H1 (cell line): ENCODE data around the gene EPB41L4A. TPM values are rescaled to one million over a fixed set of nuclear protein-coding genes. Genes with fewer than 3 reads are reported as not detected.

ENCODE experiments used
- TAF1 ChIP-seq: IDR thresholded peaks from 2 replicates; pipeline ENCODE4 v1.6.1; 2011; ENCODE audit warnings: mild to moderate bottlenecking, low read depth, low read length
- polyA plus RNA-seq, 7 experiments: library from polyadenylated mRNA; depleted of rRNA in 3 of 7; stranded (reverse) in 5 of 7; unstranded in 2 of 7; fragments of >200 nt in 5 of 7; fragments of 200-250 nt in 2 of 7; gene quantifications; 1 replicate in 5 of 7; 2 replicates in 1 of 7; 4 replicates in 1 of 7; pipeline versions ENCODE4 v1.2.1 to v1.2.3, GENCODE V29; 2011 to 2013; ENCODE audit warnings: missing spikeins in 2 of 7, mixed read lengths in 2 of 7
- total RNA-seq: library from RNA; stranded (reverse); fragmentation: NEBNext Ultra II Directional; extraction: Animal tissue kit (Norgen Biotek cat#: 25700); gene quantifications from 2 replicates; pipeline ENCODE4 v1.2.1, GENCODE V29; 2021
- TF ChIP-seq, protein P1 (sequence below): fragments of 300-600 bp; sonication (generic); IDR thresholded peaks from 2 replicates; pipeline ENCODE4 v1.7.1; 2012; ENCODE audit warnings: low read length, moderate library complexity, mild to moderate bottlenecking, inconsistent platforms; ENCODE audit not compliant: insufficient replicate concordance

Gene EPB41L4A
- total and polyA plus RNA-seq, 2 of the 8 experiments (the other 6 are each of a cell fraction or from before 2014, with no cell fraction given), result 1.6 to 4.6 TPM

DNA sequence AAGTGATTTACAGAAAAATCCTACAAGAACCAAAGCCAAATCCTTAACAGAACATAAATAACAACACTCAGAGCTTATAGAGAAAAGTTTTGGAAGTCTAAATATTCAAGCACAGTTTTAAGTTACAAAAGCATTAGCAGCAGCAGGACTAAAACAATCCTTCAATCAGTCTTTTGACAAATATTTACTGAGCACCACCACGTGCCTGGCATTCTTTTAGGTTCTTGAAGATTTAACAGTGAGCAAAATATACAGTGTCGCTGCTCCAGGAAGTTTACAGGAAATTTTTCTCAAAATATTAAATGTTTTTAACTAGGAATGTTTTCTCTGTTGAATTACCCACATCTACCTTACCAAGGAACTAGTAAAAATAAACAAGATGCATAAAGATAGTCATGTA, 11.4 kb downstream of the EPB41L4A start (continued):
- no peak for TF ChIP-seq TAF1
- TF ChIP-seq, protein P1, sequence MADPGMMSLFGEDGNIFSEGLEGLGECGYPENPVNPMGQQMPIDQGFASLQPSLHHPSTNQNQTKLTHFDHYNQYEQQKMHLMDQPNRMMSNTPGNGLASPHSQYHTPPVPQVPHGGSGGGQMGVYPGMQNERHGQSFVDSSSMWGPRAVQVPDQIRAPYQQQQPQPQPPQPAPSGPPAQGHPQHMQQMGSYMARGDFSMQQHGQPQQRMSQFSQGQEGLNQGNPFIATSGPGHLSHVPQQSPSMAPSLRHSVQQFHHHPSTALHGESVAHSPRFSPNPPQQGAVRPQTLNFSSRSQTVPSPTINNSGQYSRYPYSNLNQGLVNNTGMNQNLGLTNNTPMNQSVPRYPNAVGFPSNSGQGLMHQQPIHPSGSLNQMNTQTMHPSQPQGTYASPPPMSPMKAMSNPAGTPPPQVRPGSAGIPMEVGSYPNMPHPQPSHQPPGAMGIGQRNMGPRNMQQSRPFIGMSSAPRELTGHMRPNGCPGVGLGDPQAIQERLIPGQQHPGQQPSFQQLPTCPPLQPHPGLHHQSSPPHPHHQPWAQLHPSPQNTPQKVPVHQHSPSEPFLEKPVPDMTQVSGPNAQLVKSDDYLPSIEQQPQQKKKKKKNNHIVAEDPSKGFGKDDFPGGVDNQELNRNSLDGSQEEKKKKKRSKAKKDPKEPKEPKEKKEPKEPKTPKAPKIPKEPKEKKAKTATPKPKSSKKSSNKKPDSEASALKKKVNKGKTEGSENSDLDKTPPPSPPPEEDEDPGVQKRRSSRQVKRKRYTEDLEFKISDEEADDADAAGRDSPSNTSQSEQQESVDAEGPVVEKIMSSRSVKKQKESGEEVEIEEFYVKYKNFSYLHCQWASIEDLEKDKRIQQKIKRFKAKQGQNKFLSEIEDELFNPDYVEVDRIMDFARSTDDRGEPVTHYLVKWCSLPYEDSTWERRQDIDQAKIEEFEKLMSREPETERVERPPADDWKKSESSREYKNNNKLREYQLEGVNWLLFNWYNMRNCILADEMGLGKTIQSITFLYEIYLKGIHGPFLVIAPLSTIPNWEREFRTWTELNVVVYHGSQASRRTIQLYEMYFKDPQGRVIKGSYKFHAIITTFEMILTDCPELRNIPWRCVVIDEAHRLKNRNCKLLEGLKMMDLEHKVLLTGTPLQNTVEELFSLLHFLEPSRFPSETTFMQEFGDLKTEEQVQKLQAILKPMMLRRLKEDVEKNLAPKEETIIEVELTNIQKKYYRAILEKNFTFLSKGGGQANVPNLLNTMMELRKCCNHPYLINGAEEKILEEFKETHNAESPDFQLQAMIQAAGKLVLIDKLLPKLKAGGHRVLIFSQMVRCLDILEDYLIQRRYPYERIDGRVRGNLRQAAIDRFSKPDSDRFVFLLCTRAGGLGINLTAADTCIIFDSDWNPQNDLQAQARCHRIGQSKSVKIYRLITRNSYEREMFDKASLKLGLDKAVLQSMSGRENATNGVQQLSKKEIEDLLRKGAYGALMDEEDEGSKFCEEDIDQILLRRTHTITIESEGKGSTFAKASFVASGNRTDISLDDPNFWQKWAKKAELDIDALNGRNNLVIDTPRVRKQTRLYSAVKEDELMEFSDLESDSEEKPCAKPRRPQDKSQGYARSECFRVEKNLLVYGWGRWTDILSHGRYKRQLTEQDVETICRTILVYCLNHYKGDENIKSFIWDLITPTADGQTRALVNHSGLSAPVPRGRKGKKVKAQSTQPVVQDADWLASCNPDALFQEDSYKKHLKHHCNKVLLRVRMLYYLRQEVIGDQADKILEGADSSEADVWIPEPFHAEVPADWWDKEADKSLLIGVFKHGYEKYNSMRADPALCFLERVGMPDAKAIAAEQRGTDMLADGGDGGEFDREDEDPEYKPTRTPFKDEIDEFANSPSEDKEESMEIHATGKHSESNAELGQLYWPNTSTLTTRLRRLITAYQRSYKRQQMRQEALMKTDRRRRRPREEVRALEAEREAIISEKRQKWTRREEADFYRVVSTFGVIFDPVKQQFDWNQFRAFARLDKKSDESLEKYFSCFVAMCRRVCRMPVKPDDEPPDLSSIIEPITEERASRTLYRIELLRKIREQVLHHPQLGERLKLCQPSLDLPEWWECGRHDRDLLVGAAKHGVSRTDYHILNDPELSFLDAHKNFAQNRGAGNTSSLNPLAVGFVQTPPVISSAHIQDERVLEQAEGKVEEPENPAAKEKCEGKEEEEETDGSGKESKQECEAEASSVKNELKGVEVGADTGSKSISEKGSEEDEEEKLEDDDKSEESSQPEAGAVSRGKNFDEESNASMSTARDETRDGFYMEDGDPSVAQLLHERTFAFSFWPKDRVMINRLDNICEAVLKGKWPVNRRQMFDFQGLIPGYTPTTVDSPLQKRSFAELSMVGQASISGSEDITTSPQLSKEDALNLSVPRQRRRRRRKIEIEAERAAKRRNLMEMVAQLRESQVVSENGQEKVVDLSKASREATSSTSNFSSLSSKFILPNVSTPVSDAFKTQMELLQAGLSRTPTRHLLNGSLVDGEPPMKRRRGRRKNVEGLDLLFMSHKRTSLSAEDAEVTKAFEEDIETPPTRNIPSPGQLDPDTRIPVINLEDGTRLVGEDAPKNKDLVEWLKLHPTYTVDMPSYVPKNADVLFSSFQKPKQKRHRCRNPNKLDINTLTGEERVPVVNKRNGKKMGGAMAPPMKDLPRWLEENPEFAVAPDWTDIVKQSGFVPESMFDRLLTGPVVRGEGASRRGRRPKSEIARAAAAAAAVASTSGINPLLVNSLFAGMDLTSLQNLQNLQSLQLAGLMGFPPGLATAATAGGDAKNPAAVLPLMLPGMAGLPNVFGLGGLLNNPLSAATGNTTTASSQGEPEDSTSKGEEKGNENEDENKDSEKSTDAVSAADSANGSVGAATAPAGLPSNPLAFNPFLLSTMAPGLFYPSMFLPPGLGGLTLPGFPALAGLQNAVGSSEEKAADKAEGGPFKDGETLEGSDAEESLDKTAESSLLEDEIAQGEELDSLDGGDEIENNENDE, result no peak
